GM23248 (cell line): Measurements from ENCODE around the gene EOMES.

ENCODE experiments used
- EZH2 ChIP-seq: fragments of 200-600 bp; sonication (generic); IDR thresholded peaks from 2 replicates; pipeline ENCODE4 v1.6.1; 2018; ENCODE audit warnings: antibody characterized with exemption, mild to moderate bottlenecking; ENCODE audit not compliant: insufficient read depth, poor library complexity, severe bottlenecking
- EZH2phosphoT487 ChIP-seq: fragments of 200-600 bp; sonication (generic); IDR thresholded peaks from 2 replicates; pipeline ENCODE4 v1.6.1; 2018; ENCODE audit warnings: antibody characterized with exemption, moderate library complexity, mild to moderate bottlenecking, low read depth; ENCODE audit not compliant: insufficient read depth

- no peak for TF ChIP-seq EZH2phosphoT487
- no peak for TF ChIP-seq EZH2
Observed at GRCh38 chr3:27695636-27696035, 26.5 kb downstream of the EOMES start.
